Measurements from ENCODE around the gene HAUS2.

Gene HAUS2

DNA sequence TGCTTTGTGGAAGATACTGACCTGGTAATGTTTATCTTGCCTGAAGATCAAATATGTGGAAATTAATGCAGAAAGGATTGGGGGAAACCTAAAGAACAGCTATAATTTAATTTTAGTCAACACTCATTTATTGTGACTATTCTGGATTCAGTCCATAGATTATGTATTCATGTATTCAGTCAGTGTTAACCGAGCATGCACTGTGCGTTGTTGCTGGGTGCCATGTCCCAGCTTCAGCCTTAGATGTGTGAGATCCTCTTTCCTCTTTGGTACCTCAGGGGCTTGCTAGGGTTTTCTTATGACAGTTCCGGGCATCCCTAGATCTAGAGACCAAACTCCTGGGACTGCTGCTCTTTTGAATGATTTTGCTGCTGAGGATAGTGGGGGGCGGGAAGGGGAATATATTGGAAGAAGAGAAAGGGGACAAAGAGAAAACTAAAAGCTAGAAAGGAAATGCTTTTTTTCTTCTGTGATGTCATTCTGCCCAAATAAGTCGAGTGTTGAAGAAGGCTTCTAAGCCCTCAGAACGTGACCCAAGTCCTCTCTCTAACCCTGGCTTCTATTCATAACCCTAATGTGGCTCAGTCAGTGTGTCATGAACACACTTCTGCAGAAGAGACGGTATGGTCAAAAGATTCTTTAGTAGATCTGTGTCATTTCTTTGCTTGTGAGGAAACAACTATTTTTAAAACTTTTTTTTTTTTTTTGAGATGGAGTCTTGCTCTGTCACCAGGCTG, 60.3 kb downstream of the HAUS2 start:
- DNase-seq (ENCODE audit: low read depth), result no peak

DNA sequence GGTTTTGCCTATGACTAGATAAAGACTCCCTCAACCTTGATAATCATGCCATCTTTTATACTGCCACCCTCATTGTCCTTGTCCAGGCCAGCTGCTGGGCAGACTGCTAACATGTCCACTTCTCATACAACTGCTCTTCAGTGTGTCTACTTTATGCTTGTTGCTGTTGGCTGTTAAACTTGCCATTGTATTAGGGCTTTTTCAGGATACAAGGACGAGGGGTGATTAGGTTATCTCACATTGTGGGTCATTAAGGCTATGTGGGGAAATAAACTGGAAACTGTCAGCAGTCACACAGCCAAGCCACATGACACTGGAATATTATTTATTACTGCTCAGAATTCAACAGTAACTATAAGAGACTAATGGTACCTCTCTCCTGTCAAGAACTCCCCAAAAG, 62.9 kb downstream of the HAUS2 start:
- no peak for DNase-seq (ENCODE audit: low read depth)

DNA sequence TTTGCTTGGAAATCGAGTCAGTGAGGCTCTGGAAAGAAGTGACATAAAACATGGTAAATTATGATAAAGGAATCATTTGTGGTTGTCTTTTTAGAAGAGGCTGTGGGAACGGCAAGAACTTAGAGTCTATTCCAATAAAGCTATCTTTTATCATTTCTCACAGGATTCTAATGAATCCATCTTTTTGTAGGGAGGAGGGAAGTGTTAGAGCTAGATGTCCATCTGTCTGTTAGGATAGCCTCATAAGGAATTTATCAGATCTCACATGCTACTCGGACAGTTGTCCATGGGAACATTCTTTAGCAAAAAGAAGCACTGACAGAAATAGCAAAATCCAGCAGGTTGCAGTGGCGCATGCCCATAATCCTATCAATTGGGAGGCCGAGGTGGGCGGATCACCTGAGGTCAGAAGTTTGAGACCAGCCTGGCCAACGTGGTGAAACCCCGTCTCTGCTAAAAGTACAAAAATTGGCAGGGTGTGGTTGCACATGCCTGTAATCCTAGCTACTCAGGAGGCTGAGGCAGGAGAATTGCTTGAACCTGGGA, 63.8 kb downstream of the HAUS2 start:
- DNase-seq (ENCODE audit: low read depth), result no peak

DNA sequence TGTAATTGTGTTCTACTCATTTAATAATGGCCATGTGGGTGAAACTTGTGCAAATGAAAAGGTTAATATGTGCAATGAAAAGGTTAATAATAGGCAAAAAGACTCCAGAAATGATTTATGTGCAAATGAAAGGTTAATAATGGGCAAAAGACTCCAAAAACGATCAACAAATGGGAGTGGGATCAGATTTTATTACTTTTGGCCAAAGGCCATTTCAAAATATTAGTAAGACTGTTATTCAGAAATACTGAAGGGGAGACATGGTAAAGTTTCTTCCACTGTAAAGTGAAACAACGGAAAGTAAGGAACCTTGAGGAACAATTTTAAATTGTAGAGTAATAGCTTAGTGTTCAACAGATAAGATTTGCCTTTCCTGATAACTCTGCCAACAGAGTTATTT, 67.5 kb downstream of the HAUS2 start:
- no peak for DNase-seq (ENCODE audit: low read depth)
